ENCODE measurements around the gene KRT86.

Gene KRT86

DNA sequence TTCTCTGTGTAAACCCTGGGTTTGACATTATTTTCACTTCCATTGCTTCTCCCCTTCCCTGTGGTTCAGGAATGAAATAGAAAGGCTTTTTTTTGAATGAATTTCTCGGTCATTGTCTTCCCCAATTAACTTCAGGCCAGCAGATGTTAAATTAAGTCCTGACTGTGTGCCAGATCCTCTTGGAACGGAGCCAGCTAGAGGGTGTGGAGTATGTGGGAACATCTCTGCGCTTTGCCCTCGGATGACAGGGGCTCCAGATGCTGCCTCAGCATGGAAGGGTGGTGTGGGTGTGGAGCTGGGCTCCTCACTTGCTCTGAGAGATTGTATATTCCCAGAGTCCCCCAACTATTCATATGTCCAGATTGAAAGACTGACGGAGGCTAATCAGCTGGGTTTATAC lies 79.8 kb downstream of the KRT86 start:
- no peak for DNase-seq (ENCODE audit: low read depth)
- TF ChIP-seq, protein P1, sequence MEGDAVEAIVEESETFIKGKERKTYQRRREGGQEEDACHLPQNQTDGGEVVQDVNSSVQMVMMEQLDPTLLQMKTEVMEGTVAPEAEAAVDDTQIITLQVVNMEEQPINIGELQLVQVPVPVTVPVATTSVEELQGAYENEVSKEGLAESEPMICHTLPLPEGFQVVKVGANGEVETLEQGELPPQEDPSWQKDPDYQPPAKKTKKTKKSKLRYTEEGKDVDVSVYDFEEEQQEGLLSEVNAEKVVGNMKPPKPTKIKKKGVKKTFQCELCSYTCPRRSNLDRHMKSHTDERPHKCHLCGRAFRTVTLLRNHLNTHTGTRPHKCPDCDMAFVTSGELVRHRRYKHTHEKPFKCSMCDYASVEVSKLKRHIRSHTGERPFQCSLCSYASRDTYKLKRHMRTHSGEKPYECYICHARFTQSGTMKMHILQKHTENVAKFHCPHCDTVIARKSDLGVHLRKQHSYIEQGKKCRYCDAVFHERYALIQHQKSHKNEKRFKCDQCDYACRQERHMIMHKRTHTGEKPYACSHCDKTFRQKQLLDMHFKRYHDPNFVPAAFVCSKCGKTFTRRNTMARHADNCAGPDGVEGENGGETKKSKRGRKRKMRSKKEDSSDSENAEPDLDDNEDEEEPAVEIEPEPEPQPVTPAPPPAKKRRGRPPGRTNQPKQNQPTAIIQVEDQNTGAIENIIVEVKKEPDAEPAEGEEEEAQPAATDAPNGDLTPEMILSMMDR (IDR thresholded peaks at IDR 0.05; ENCODE audit: low read depth, low read length, missing control alignments): no peak
- no peak overlapping the region for H3K4me3 ChIP-seq (ENCODE audit: low read depth, low read length)

DNA sequence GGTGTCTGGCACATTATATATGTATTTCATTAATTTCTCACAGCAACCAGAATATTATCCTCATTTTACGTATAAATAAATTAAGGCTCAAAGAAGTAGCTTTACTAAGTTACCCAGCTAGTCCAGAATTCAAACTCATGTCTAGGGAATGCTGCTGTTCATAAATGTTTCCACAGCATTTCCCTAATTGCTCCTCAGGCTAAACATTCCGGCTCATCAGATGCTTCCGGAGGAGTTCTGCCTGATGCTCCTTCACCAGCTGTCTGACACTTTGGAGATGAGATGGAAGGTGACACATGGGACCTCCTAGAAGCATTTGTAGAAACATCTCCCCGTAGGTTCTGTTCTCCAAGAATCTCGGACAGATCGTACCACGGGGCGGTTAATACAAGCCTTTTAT lies 80.7 kb downstream of the KRT86 start:
- no peak overlapping the region for H3K4me3 ChIP-seq (ENCODE audit: low read depth, low read length)
- no peak for DNase-seq (ENCODE audit: low read depth)
- TF ChIP-seq, protein P1 (IDR thresholded peaks at IDR 0.05; ENCODE audit: low read depth, low read length, missing control alignments): no peak

DNA sequence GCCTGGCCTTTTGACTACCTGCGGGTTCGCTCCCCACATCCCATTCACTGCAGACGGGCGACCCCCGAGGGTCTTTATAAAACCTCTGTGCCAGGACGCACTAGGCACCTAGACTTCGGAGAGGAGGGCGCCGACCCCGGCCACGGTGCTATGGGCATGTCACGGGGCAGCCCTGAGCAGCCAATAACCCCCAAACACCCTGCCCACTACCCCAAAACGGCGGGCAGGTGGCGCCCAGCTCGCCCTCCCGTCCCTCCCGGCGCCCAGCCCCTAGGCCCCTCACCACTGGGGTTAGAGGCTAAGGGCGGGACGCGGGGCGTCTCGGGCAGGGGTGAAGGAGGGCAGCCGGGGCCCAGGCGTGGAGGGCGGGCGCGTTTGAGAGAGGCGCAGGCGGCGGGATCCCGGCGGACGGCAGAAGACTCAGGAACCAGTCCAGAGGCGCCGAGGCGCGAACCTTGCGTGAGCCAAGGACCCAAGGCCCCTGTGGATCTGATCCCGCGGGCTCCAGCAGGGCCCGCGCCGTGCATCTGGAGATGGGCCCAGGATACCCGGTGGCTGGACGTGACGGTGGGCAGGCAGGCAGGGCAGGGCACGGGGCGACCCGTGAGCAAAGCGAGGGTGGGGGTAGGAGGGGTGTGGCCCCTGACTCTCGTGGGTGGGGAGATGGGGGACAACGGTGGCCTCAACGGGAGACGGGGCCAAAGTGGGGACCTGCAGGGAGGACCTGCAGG lies 81.8 kb downstream of the KRT86 start:
- no peak overlapping the region for H3K4me3 ChIP-seq (ENCODE audit: low read depth, low read length)
- TF ChIP-seq, protein P1 (IDR thresholded peaks at IDR 0.05; ENCODE audit: low read depth, low read length, missing control alignments): no peak
- DNase-seq (ENCODE audit: low read depth): no peak

- H3K4me3 ChIP-seq (ENCODE audit: low read depth, low read length): no peak overlapping the region
- TF ChIP-seq, protein P1 (IDR thresholded peaks at IDR 0.05; ENCODE audit: low read depth, low read length, missing control alignments): no peak
- no peak for DNase-seq (ENCODE audit: low read depth)
Observed at GRCh38 chr12:52356762-52357580, 82.5 kb downstream of the KRT86 start.
